ENCODE results near the gene KCNG4. TPM values are rescaled to one million over a fixed set of nuclear protein-coding genes. Genes with fewer than 3 reads are reported as not detected.

Gene KCNG4
- total RNA-seq, 6 experiments from 2014 or later: not detected

DNA sequence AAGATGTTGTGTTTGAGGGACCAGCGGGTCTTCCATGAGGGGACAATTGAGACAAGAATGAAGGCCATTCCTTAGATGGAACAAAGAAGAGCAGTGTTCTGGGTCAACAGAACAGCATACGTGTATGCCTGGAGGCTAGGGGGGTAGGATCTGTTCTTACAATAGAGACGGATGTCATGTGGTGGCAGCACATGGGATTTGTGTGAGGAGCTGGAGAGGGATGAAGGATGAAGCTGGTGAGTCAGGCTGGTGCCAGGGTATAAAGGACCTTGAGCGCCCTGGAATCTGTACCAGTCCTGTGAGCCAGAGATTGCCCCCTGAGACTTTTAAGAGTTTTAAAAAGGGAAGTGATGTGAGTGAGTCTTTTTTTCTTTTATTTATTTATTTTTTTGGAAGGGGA, 32.1 kb upstream of the KCNG4 start:
- Mint-ChIP-seq H3K27ac (no peak overlapping the region), H3K27me3 (ENCODE audit: insufficient read depth) (peaks cover 16% of the 10 kb centered on the region), H3K4me3 (no peak overlapping the region), H3K9me3 (no peaks in the 10 kb centered on the region), H3K36me3 (ENCODE audit: low read depth) (no peaks in the 10 kb centered on the region), H3K4me1 (ENCODE audit: low read depth) (no peaks in the 10 kb centered on the region)
- TF ChIP-seq CTCF (IDR thresholded peaks at IDR 0.05): no peak
- no peak for DNase-seq

DNA sequence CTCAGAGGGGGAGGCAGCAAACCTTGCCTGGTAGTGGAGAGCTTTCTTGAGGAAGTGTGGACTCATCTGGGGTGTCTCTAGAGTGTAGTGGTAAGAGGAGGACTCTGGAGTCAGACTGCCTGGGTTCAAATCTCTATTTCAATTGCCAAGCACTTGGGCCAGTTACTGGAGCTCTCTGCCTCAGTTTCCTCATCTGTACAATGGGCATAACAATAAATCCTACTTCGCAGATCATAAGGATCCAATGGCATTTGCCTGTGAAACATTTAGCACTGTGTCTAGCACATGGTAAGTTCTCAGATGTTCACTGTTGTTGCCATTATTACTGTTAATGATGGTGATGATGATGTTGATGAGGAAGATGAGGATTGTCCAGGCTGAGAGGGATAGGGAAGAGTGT, 31.2 kb upstream of the KCNG4 start:
- Mint-ChIP-seq H3K4me1 (ENCODE audit: low read depth) (no peaks in the 10 kb centered on the region), H3K4me3 (no peak overlapping the region), H3K27ac (no peak overlapping the region), H3K36me3 (ENCODE audit: low read depth) (no peaks in the 10 kb centered on the region), H3K9me3 (no peaks in the 10 kb centered on the region), H3K27me3 (ENCODE audit: insufficient read depth) (peaks cover 20% of the 10 kb centered on the region)
- no peak for TF ChIP-seq CTCF (IDR thresholded peaks at IDR 0.05)
- no peak for DNase-seq

- Mint-ChIP-seq H3K36me3 (ENCODE audit: low read depth) (no peaks in the 10 kb centered on the region), H3K27ac (no peak overlapping the region), H3K4me3 (no peak overlapping the region), H3K4me1 (ENCODE audit: low read depth) (no peaks in the 10 kb centered on the region), H3K27me3 (ENCODE audit: insufficient read depth) (peaks cover 20% of the 10 kb centered on the region), H3K9me3 (no peaks in the 10 kb centered on the region)
- no peak for TF ChIP-seq CTCF (IDR thresholded peaks at IDR 0.05)
- DNase-seq: no peak
These were observed 30.7 kb upstream of the KCNG4 start for GRCh38 chr16:84270531-84270930.

GRCh38 chr16:84270071-84270470, 30.3 kb upstream of the KCNG4 start:
- no peak for DNase-seq
- no peak for TF ChIP-seq CTCF (IDR thresholded peaks at IDR 0.05)
- H3K9me3 Mint-ChIP-seq: no peaks in the 10 kb centered on the region
- peaks cover 20% of the 10 kb centered on the region for H3K27me3 Mint-ChIP-seq (ENCODE audit: insufficient read depth)
- no peaks in the 10 kb centered on the region for H3K36me3 Mint-ChIP-seq (ENCODE audit: low read depth)
- no peaks in the 10 kb centered on the region for H3K4me1 Mint-ChIP-seq (ENCODE audit: low read depth)
- no peak overlapping the region for H3K27ac Mint-ChIP-seq
- no peak overlapping the region for H3K4me3 Mint-ChIP-seq

GRCh38 chr16:84268291-84269040, 28.7 kb upstream of the KCNG4 start:
- no peak overlapping the region for H3K27ac Mint-ChIP-seq
- DNase-seq: no peak
- no peaks in the 10 kb centered on the region for H3K9me3 Mint-ChIP-seq
- no peak for TF ChIP-seq CTCF (IDR thresholded peaks at IDR 0.05)
- H3K27me3 Mint-ChIP-seq (ENCODE audit: insufficient read depth): peaks cover 23% of the 10 kb centered on the region
- no peaks in the 10 kb centered on the region for H3K4me1 Mint-ChIP-seq (ENCODE audit: low read depth)
- no peak overlapping the region for H3K4me3 Mint-ChIP-seq
- no peaks in the 10 kb centered on the region for H3K36me3 Mint-ChIP-seq (ENCODE audit: low read depth)

Data from HFFc6 (cell line).